BLaER1 (cell line): Measurements from ENCODE around the gene MPPE1.
A peak's percentile ranks its signal among the peaks of the same experiment; 100 is the strongest.
"Not testable (repeated sequence)": the region's sequence is repeated elsewhere in the genome, so short reads cannot be mapped to it uniquely, and the experiment has no call there.

ENCODE experiments used
- H3K27ac ChIP-seq: shearing (Covaris generic); formaldehyde crosslinking; 2 replicates; pipeline ENCODE4 v1.8.1; 2022
- H3K27me3 ChIP-seq: shearing (Covaris generic); formaldehyde crosslinking; 2 replicates; pipeline ENCODE4 v1.8.1; 2022
- H3K36me3 ChIP-seq: shearing (Covaris generic); formaldehyde crosslinking; 2 replicates; pipeline ENCODE4 v1.8.1; 2022
- H3K4me1 ChIP-seq: shearing (Covaris generic); formaldehyde crosslinking; 2 replicates; pipeline ENCODE4 v1.8.1; 2022
- H3K4me2 ChIP-seq: shearing (Covaris generic); formaldehyde crosslinking; 2 replicates; pipeline ENCODE4 v1.8.1; 2022
- H3K4me3 ChIP-seq: shearing (Covaris generic); formaldehyde crosslinking; 2 replicates; pipeline ENCODE4 v1.8.1; 2022
- H3K9ac ChIP-seq: shearing (Covaris generic); formaldehyde crosslinking; 2 replicates; pipeline ENCODE4 v1.8.1; 2022
- H3K9me3 ChIP-seq: shearing (Covaris generic); formaldehyde crosslinking; 2 replicates; pipeline ENCODE4 v1.8.1; 2022
- H4K20me1 ChIP-seq: shearing (Covaris generic); formaldehyde crosslinking; 2 replicates; pipeline ENCODE4 v1.8.1; 2022
- Cebpa-rat ChIP-seq: shearing (Covaris generic); IDR thresholded peaks from 2 replicates; pipeline ENCODE4 v1.8.1; 2022

MPPE1 gene

DNA sequence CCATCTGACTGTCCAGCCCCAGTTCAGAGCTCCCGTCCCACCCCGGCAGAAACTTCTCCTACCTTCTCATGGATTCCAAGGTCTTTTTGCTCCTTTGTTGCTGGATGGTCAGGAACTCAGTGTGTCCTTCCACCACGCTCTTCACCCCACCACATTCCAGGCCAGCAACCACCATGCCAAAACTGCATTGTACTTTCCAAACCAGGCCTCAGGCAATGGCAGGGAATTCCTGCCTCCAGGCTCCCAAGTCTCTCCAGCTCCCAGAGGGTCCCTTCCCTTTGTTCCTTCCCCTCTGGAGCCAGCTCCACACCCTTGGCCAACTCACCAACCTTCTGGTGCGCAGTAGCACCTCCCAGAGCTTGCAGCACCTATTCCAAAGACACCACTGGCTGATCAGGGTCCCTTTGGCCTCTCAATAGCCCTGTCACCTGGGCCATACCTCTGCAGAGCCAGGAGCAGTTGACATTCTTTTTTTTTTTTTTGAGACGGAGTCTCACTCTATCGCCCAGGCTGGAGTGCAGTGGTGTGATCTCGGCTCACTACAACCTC, 48.8 kb downstream of the MPPE1 start:
- Histone ChIP-seq H3K36me3 (peaks cover 8% of the 10 kb centered on the region), H3K27ac (no peak overlapping the region), H3K4me1 (peaks cover 9% of the 10 kb centered on the region), H3K9me3 (no peaks in the 10 kb centered on the region), H3K9ac (no peak overlapping the region), H3K27me3 (no peaks in the 10 kb centered on the region), H4K20me1 (peaks cover 19% of the 10 kb centered on the region), H3K4me3 (no peak overlapping the region), H3K4me2 (no peak overlapping the region)
- TF ChIP-seq Cebpa-rat: no peak

DNA sequence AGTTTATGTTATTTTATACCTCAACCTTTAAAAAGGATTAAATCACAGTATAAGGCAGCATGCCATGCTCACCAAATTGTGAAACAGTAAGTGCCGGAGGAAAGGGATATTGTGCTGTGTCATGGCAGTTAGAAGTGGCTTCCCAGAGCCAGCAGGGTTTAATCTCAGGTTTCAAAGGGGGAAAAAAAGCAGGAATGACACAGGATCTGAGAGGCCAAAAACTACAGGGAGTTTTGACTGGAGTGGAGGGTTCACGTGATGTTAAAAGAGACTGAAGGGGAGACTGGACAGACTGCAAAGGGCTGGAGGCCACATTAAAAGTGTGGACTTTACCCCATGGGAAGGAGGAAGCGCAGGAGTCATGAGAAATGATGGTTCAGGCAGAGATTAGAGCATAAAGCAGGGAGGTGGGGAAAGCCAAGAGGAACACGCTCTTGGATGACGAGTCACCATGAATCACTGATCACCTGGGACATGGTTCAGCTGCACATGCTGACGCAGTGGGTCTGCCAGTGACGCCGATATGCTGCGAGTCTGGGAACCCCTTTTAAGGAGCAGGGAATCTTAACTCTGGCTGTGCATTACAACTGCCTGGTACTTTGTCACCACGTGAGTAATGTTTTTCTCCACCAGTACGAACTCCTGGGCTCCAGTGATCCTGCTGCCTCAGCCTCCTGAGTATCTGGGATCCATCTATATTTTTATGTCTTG, 50.8 kb downstream of the MPPE1 start:
- no peaks in the 10 kb centered on the region for H3K27me3 ChIP-seq
- no peak for TF ChIP-seq Cebpa-rat
- H3K4me3 ChIP-seq: no peak overlapping the region
- no peak overlapping the region for H3K4me2 ChIP-seq
- no peak overlapping the region for H3K27ac ChIP-seq
- 0 out of 2 replicates have a peak overlapping the region, but pooled peaks have one; percentile 10 for H3K9ac ChIP-seq
- H3K9me3 ChIP-seq: no peaks in the 10 kb centered on the region
- H3K36me3 ChIP-seq: peaks cover 9% of the 10 kb centered on the region
- H4K20me1 ChIP-seq: peaks cover 39% of the 10 kb centered on the region
- H3K4me1 ChIP-seq: peaks cover 16% of the 10 kb centered on the region

DNA sequence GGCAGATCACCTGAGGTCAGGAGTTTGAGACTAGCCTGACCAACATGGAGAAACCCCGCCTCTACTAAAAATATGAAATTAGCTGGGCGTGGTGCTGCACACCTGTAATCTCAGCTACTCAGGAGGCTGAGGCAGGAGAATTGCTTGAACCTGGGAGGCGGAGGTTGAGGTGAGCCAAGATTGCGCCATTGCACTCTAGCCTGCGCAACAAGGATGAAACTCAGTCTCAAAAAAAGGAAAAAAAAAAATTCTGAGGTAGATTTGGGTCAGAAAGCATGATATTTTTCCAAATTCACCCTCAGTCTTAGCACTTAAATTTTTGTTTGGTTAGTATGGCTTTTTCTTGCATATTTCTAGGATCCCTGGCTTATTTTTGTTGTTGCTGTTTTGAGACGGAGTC, 53.6 kb downstream of the MPPE1 start:
- not testable (repeated sequence) for H3K9me3 ChIP-seq, H3K4me3 ChIP-seq, H3K27me3 ChIP-seq, H3K36me3 ChIP-seq, H3K27ac ChIP-seq, H3K4me2 ChIP-seq, H3K9ac ChIP-seq
- Histone ChIP-seq H3K4me1 (peaks cover 28% of the 10 kb centered on the region), H4K20me1 (peaks cover 48% of the 10 kb centered on the region)

DNA sequence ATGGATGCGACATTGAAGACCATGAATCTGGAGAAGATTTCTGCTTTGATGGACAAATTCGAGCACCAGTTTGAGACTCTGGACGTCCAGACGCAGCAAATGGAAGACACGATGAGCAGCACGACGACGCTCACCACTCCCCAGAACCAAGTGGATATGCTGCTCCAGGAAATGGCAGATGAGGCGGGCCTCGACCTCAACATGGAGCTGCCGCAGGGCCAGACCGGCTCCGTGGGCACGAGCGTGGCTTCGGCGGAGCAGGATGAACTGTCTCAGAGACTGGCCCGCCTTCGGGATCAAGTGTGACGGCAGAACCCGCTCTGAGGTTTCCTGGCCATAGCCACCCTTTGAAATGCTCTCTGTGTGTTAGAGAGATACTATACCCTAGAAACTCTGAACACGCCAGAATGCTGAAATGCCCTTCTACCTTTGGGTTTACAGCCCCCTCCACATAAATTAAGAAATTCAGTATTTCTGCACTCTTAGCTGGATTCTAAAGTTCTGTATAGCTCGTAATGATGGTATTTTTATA, 56.2 kb downstream of the MPPE1 start:
- peak overlapping the region; percentile 85 for H3K4me2 ChIP-seq
- peak overlapping the region; percentile 93 for H3K27ac ChIP-seq
- H3K9ac ChIP-seq: peak overlapping the region; percentile 97
- TF ChIP-seq Cebpa-rat: no peak
- peak overlapping the region; percentile 96 for H3K4me3 ChIP-seq
- H3K4me1 ChIP-seq: peaks cover 28% of the 10 kb centered on the region
- H3K27me3 ChIP-seq: no peaks in the 10 kb centered on the region
- H4K20me1 ChIP-seq: peaks cover 48% of the 10 kb centered on the region
- no peaks in the 10 kb centered on the region for H3K9me3 ChIP-seq
- H3K36me3 ChIP-seq: peaks cover 9% of the 10 kb centered on the region

DNA sequence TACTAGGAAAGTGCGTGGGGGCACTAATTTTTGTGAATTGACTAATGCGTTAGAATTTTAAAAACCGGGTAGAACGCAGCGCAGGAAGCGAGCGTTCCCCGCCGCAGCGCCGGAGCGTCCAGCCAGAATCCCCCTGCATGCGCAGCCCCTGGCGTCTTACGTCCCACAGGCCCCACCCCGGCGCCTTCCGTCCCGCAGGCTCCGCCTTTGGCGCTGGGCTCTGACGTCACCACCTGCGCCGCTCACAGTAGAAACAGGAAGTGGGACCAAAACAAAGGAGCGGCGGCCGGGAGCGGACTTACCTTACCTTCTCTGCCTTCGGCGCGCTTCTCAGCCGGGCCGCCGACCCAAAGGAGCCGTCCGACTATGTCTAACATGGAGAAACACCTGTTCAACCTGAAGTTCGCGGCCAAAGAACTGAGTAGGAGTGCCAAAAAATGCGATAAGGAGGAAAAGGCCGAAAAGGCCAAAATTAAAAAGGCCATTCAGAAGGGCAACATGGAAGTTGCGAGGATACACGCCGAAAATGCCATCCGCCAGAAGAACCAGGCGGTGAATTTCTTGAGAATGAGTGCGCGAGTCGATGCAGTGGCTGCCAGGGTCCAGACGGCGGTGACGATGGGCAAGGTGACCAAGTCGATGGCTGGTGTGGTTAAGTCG, 56.8 kb downstream of the MPPE1 start, which contains the start of gene CHMP1B:
CHMP1B (plus strand) TSS at position 268 of the 660 bp plus-strand sequence; CDS start at position 367, 99 bp downstream.
- no peak for TF ChIP-seq Cebpa-rat
- peak within 1 kb of the TSS; percentile 85 for H3K4me2 ChIP-seq
- peak within 1 kb of the TSS; percentile 96 for H3K4me3 ChIP-seq
- H3K9me3 ChIP-seq: no peaks in the 10 kb centered on the region
- peak within 1 kb of the TSS; percentile 93 for H3K27ac ChIP-seq
- H4K20me1 ChIP-seq: peaks cover 47% of the 10 kb centered on the region
- no peaks in the 10 kb centered on the region for H3K27me3 ChIP-seq
- H3K36me3 ChIP-seq: peaks cover 9% of the 10 kb centered on the region
- peak within 1 kb of the TSS; percentile 97 for H3K9ac ChIP-seq
- peaks cover 28% of the 10 kb centered on the region for H3K4me1 ChIP-seq

DNA sequence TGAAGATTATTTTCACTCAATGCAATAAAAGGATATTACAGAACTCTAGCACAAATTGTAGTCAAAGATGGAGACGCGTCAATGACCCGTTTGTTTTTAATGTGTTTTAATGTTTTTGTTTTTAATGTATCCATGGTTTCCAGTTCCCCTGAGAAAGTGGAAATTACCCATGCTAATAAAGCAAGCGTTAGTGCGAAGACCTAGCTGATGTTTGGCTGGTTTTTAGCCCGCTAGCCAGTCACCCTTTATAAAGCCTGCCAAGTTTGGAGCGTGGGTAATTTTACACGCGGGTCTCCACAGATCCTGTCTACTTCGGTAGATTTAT, 57.3 kb downstream of the MPPE1 start:
- H3K27ac ChIP-seq: peak overlapping the region; percentile 93
- peak overlapping the region; percentile 85 for H3K4me2 ChIP-seq
- no peaks in the 10 kb centered on the region for H3K27me3 ChIP-seq
- H3K4me1 ChIP-seq: peaks cover 28% of the 10 kb centered on the region
- peaks cover 9% of the 10 kb centered on the region for H3K36me3 ChIP-seq
- H3K9me3 ChIP-seq: no peaks in the 10 kb centered on the region
- H3K4me3 ChIP-seq: peak overlapping the region; percentile 96
- peak overlapping the region; percentile 97 for H3K9ac ChIP-seq
- TF ChIP-seq Cebpa-rat: no peak
- H4K20me1 ChIP-seq: peaks cover 42% of the 10 kb centered on the region

DNA sequence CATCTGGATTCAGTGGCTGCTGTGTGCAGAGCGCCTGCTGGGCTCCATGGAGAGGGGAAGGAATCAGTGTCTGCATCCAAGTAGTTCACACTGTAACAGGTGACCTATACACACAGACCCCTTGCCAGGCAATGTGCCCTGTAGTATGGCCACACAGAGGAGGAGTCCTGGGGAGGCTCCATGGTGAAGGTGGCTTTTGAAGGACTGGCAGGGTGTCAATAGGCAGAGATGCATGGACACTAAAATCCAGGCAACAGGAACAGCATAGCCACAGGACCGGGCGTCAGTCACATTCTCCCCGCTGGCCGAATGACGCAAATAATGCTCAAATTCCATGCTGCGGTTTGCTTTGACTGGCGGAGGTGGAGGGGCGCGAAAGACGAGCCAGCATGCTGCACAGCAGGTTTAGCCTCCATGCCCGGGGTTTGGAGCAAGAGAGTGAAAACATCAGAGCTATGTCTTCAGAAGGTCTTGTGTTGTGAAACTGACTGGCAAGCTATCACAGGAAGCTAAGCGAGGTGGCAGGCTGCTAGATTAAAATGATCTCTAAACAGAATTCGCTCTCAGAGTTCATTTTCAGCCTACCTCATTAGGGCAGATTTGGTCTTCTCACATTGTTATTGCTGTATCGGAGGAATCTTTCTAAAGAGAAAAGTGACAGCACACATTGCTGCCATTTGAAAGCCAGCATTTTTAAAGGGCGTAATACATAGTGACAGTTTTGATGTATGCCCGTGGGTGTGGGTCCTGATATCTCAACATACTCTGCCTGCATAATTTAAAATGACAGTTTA, 58.1 kb downstream of the MPPE1 start:
- H3K4me3 ChIP-seq: peak overlapping the region; percentile 96

DNA sequence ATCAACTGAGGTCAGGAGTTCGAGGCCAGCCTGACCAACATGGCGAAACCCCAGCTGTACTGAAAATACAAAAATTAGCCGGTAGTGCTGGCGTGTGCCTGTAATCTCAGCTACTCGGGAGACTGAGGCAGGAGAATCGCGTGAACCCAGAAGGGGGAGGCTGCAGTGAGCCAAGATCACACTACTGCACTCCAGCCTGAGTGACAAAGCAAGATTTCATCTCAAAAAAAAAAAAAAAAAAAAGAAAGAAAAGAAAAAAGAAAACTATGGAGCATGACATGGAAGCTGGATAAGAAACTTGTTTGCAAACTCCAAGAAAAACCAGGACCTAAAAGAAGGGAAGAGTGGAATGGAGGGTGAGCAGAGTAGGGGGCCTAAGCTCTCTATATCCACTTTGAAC, 58.8 kb downstream of the MPPE1 start:
- Histone ChIP-seq H3K9ac (no peak overlapping the region), H3K9me3 (no peaks in the 10 kb centered on the region), H4K20me1 (peaks cover 29% of the 10 kb centered on the region), H3K4me2 (no peak overlapping the region), H3K27me3 (no peaks in the 10 kb centered on the region), H3K4me1 (peaks cover 28% of the 10 kb centered on the region), H3K36me3 (peaks cover under 1% of the 10 kb centered on the region; the same call in 1 of the 2 replicates), H3K4me3 (no peak overlapping the region), H3K27ac (no peak overlapping the region)
- no peak for TF ChIP-seq Cebpa-rat

More for the DNA sequence above, 58.1 kb downstream of the MPPE1 start:
- no peak overlapping the region for H3K27ac ChIP-seq
- H3K9me3 ChIP-seq: no peaks in the 10 kb centered on the region
- H3K4me2 ChIP-seq: peak overlapping the region; percentile 85
- no peaks in the 10 kb centered on the region for H3K27me3 ChIP-seq
- peaks cover 28% of the 10 kb centered on the region for H3K4me1 ChIP-seq
- H4K20me1 ChIP-seq: peaks cover 37% of the 10 kb centered on the region
- peak overlapping the region; percentile 97; the same call in 1 of the 2 replicates for H3K9ac ChIP-seq
- TF ChIP-seq Cebpa-rat: no peak
- peaks cover 8% of the 10 kb centered on the region for H3K36me3 ChIP-seq

DNA sequence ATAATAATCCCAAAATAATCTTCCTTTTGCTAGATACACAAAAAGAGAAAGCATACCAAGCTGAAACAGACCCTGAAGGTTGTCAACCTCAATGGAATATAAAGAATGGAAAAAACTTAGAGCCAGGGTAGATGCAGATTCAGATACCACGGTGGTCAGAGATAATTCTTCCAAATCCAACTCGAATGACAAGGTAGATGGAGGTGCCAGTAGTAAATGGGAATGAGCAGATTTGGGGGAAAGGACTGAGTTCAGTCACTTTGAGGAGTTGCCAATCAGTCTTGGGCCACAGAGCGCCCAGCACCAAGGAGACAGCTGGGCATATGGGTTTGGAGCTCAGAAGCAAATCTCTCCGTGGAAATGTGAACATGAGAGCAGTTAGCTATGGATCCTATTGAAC, 60.3 kb downstream of the MPPE1 start:
- H3K36me3 ChIP-seq: no peaks in the 10 kb centered on the region
- peaks cover 14% of the 10 kb centered on the region for H4K20me1 ChIP-seq
- H3K9me3 ChIP-seq: no peaks in the 10 kb centered on the region
- no peak overlapping the region for H3K4me2 ChIP-seq
- H3K9ac ChIP-seq: no peak overlapping the region
- H3K27ac ChIP-seq: no peak overlapping the region
- TF ChIP-seq Cebpa-rat: no peak
- peaks cover 16% of the 10 kb centered on the region for H3K4me1 ChIP-seq
- H3K27me3 ChIP-seq: no peaks in the 10 kb centered on the region
- H3K4me3 ChIP-seq: no peak overlapping the region
